NCI-H2081 treated with DMSO at 0.1 percent for 48 hours (cell line): ENCODE measurements around the gene SMG5.

Experiments
- DNase-seq: peaks from one replicate; lab custom pipeline; 2025; lab: John Stamatoyannopoulos, UW

Gene SMG5

GRCh38 chr1:156212833-156213643 is 69.6 kb downstream of the SMG5 start, which contains the start of gene PMF1:
PMF1 (plus strand) TSS chr1:156213007; CDS start chr1:156213016, 9 bp downstream.
- peak; percentile 92 for DNase-seq

- no peak for DNase-seq
These were observed 70.5 kb downstream of the SMG5 start for GRCh38 chr1:156212130-156212529.

GRCh38 chr1:156211243-156211642 is 71.4 kb downstream of the SMG5 start:
- no peak for DNase-seq

DNA sequence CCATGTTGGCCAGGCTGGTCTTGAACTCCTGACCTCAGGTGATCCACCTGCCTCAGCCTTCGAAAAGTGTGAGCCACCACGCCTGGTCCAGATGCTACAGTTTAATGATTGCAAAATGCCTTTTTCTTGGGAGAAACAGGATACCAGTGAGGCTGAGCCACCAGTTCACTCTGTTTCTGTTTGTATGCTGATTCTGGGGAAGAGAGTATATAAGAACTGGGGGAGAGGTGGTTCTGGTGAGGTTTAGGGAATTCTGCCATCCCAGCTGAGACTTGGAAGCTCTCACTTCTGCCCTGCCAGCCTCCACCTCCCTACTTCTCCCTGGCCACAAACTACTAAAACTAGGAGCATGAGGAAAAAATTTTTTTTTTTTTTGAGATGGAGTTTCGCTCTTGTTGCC is 77.9 kb downstream of the SMG5 start:
- no peak for DNase-seq

DNA sequence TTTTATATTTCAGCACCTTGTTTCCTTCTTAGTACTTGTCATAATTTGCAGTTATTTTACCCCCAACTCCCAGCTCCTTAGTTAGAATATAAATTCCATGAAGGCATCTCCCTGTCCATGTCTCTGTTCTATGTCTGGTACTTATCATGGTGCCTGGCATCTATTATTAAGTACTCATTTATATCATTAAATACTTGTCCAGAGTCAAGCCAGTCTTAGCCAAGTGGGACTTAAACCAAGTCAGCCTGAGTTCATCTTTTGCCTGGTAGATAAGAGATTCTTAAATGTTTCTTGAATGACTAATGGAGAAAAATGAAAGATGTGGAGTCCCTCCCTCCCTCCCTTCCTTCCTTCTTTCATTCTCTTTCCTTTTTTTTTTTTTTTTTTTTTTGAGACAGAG is 79.3 kb downstream of the SMG5 start:
- DNase-seq, result no peak

GRCh38 chr1:156200044-156200443 is 82.6 kb downstream of the SMG5 start:
- no peak for DNase-seq
